ENCODE data around the gene ADGRG1.

ADGRG1 gene

DNA sequence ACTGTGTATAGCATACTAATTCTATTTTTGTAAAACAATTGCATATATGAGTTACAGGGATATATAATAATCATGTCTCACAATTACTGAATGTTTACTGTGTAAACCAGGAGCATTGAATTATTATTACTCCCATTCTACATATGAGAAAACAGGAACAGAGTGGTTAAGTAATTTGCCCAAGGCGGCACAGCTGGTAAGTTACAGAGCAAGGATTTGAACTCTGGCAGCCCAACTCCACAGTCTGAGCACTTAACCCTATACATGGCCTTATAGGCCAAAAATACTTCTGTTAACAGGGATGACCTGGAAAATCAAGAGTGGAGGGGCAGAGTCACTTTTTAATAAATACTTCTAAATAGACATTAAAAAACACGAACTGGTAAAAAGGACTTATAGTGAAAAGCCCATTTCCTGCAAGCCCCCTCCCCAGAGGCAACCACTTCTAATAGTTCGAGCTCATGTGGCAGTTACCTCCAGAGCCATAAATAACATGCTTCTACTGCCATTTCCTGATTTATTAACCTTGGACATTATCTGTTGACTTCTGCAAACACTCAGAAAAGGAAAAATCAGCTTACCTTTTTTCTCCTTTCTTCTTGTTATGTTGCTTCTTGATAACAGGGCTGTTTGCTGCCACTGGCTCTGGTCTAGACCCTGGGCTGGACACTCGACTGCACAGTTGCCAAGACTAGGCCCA lies 22.1 kb upstream of the ADGRG1 start:
- H3K4me2 ChIP-seq (ENCODE audit: insufficient read depth, low read length, poor library complexity, severe bottlenecking) = no peak overlapping the region
- peaks cover 2 to 4% of the 10 kb centered on the region in 2 donors for H3K4me1 ChIP-seq (ENCODE audit: control insufficient read depth in 2 of 2, insufficient read depth in 1 of 2, low read depth in 1 of 2, low read length in 2 of 2)
- no peak overlapping the region for H3K14ac ChIP-seq (ENCODE audit: low read length)
- peaks cover 0 to 3% of the 10 kb centered on the region in 2 donors for H3K9me3 ChIP-seq (replicated peaks in 1 of 2; ENCODE audit: control insufficient read depth in 2 of 2, insufficient read depth in 1 of 2, low read depth in 1 of 2, low read length in 2 of 2)
- H3K79me1 ChIP-seq (ENCODE audit: low read depth, low read length) = no peaks in the 10 kb centered on the region
- H3K9ac ChIP-seq (ENCODE audit: low read depth, low read length, poor library complexity) = no peak overlapping the region
- H2AFZ ChIP-seq (ENCODE audit: low read length) = no peak overlapping the region
- H2AK5ac ChIP-seq (ENCODE audit: low read depth, low read length) = peak overlapping the region; percentile 56
- H4K8ac ChIP-seq (ENCODE audit: low read depth, low read length) = no peak overlapping the region
- H2BK120ac ChIP-seq (ENCODE audit: low read depth, low read length) = no peak overlapping the region
- H2BK12ac ChIP-seq (ENCODE audit: low read length) = no peak overlapping the region
- H3K27me3 ChIP-seq (ENCODE audit: control insufficient read depth in 3 of 3, insufficient read depth in 3 of 3, low read depth in 1 of 3, low read length in 3 of 3) = peaks cover 0 to 20% (median 0%) of the 10 kb centered on the region in 3 experiments
- no peaks in the 10 kb centered on the region for H3K36me3 ChIP-seq (replicated peaks in 1 of 2; ENCODE audit: control insufficient read depth in 2 of 2, insufficient read depth in 2 of 2, low read length in 2 of 2)
- H4K91ac ChIP-seq (ENCODE audit: low read depth, low read length, poor library complexity) = no peak overlapping the region
- no peak overlapping the region for H3K23ac ChIP-seq (ENCODE audit: low read depth, low read length, poor library complexity)
- no CpG with 5 or more reads among the region's 4 CpGs for WGBS, 2 donors (ENCODE audit: extremely low coverage in 2 of 2, insufficient read length in 2 of 2, insufficient replicate concordance in 1 of 2)
- H2BK5ac ChIP-seq (ENCODE audit: low read length) = no peak overlapping the region
- H3K4me3 ChIP-seq (ENCODE audit: low read length in 2 of 2) = no peak overlapping the region
- no peak for DNase-seq (ENCODE audit: low spot score)
- H3K4ac ChIP-seq (ENCODE audit: low read length) = no peak overlapping the region
- no peak overlapping the region for H2BK15ac ChIP-seq (ENCODE audit: low read length)
- no peak overlapping the region for H3K18ac ChIP-seq (ENCODE audit: low read length)
- no peak overlapping the region for H3K27ac ChIP-seq (replicated peaks; ENCODE audit: low read length)

DNA sequence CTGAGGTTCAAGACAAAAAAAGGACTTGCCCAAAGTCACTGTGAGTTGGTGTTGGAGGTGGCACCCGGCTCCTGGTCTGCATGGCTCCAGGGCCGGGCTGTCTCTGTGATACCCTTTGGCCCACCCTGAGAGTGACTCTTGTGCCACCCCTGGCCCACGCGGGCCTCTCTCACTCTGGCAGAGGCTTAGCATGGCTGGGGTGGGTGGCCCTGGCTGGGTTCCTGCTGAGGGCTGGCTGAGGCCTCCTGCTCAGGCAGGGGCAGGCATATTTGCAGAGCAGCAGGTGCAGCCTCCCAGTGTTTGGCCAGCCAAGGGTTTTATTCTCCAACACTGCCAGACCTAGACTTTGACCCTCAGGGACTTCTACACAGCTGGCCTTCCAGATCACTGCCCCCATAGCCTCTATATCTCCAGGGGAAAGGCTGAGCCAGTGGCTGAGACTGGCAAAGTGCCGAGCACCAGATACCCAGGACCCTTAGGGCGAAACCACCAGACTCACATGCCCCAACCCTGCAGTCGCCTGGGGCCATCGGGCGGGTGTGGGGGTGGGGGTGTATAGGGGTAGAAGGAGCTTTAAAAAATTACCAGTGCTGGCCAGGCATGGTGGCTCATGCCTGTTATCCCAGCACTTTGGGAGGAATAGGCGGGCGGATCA lies 21.5 kb upstream of the ADGRG1 start:
- Histone ChIP-seq H3K9me3 (replicated peaks in 1 of 2; ENCODE audit: control insufficient read depth in 2 of 2, insufficient read depth in 1 of 2, low read depth in 1 of 2, low read length in 2 of 2) (peaks cover 0 to 3% of the 10 kb centered on the region in 2 donors), H3K14ac (ENCODE audit: low read length) (no peak overlapping the region), H2BK120ac (ENCODE audit: low read depth, low read length) (no peak overlapping the region), H3K9ac (ENCODE audit: low read depth, low read length, poor library complexity) (no peak overlapping the region), H4K8ac (ENCODE audit: low read depth, low read length) (no peak overlapping the region), H3K4me2 (ENCODE audit: insufficient read depth, low read length, poor library complexity, severe bottlenecking) (no peak overlapping the region), H2AK5ac (ENCODE audit: low read depth, low read length) (peak overlapping the region; percentile 56), H2BK15ac (ENCODE audit: low read length) (peak overlapping the region; percentile 0), H3K4me1 (ENCODE audit: control insufficient read depth in 2 of 2, insufficient read depth in 1 of 2, low read depth in 1 of 2, low read length in 2 of 2) (peaks cover 2 to 4% of the 10 kb centered on the region in 2 donors), H2AFZ (ENCODE audit: low read length) (no peak overlapping the region), H3K23ac (ENCODE audit: low read depth, low read length, poor library complexity) (no peak overlapping the region), H3K27ac (replicated peaks; ENCODE audit: low read length) (no peak overlapping the region), H4K91ac (ENCODE audit: low read depth, low read length, poor library complexity) (no peak overlapping the region), H2BK12ac (ENCODE audit: low read length) (peak overlapping the region; percentile 78), H3K27me3 (ENCODE audit: control insufficient read depth in 3 of 3, insufficient read depth in 3 of 3, low read depth in 1 of 3, low read length in 3 of 3) (peaks cover 0 to 26% (median 0%) of the 10 kb centered on the region in 3 experiments), H3K36me3 (replicated peaks in 1 of 2; ENCODE audit: control insufficient read depth in 2 of 2, insufficient read depth in 2 of 2, low read length in 2 of 2) (no peaks in the 10 kb centered on the region), H3K18ac (ENCODE audit: low read length) (peak overlapping the region; percentile 48), H3K4ac (ENCODE audit: low read length) (no peak overlapping the region), H3K4me3 (ENCODE audit: low read length in 2 of 2) (no peak overlapping the region), H3K79me1 (ENCODE audit: low read depth, low read length) (no peaks in the 10 kb centered on the region), H2BK5ac (ENCODE audit: low read length) (no peak overlapping the region)
- DNase-seq (ENCODE audit: low spot score) = no peak
- WGBS, 2 donors (ENCODE audit: extremely low coverage in 2 of 2, insufficient read length in 2 of 2, insufficient replicate concordance in 1 of 2) = no CpG with 5 or more reads among the region's 11 CpGs

DNA sequence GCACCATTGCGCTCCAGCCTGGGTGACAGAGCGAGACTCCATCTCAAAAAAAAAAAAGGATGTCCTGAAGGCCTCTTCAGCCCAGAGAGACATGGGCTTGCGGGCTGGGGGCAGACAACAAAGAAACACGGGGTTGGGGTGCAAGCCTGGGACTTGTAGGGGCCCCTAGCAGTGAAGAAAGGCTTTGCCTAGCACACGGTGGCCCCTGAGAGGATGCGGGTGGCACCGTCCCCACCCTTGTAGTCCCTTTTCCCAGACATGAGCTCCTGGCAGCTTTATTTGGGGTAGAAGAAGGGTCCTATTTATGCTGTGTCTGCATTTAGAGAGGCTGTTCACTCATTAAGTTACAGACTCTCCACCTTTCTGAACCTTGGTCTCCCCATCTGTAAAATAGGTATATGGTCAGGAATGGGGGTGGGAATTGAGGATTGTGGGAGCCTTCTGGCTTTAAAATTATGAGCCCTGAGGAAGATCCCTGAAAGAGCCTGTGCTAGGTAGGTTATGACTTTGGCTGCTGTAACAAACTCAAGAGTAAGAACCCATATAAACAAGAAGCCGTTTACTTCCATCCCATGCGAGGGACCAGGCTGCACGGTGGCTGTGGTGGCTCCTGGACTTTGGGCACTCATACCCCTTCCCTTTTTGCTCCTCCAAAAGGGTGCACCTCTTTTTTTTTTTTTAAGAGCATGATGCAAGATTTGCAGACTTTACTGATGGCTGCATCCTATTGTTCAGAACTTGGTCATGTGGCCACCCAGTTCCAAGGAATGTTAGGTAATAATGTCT lies 20.6 kb upstream of the ADGRG1 start:
- no peak overlapping the region for H2BK12ac ChIP-seq (ENCODE audit: low read length)
- no peak overlapping the region for H2AFZ ChIP-seq (ENCODE audit: low read length)
- H2BK5ac ChIP-seq (ENCODE audit: low read length) = no peak overlapping the region
- no peaks in the 10 kb centered on the region for H3K36me3 ChIP-seq (replicated peaks in 1 of 2; ENCODE audit: control insufficient read depth in 2 of 2, insufficient read depth in 2 of 2, low read length in 2 of 2)
- H3K4me1 ChIP-seq (ENCODE audit: control insufficient read depth in 2 of 2, insufficient read depth in 1 of 2, low read depth in 1 of 2, low read length in 2 of 2) = peaks cover 2 to 4% of the 10 kb centered on the region in 2 donors
- H3K23ac ChIP-seq (ENCODE audit: low read depth, low read length, poor library complexity) = no peak overlapping the region
- peaks cover 0 to 22% (median 0%) of the 10 kb centered on the region in 3 experiments for H3K27me3 ChIP-seq (ENCODE audit: control insufficient read depth in 3 of 3, insufficient read depth in 3 of 3, low read depth in 1 of 3, low read length in 3 of 3)
- no peak overlapping the region for H3K9ac ChIP-seq (ENCODE audit: low read depth, low read length, poor library complexity)
- WGBS, 2 donors (ENCODE audit: extremely low coverage in 2 of 2, insufficient read length in 2 of 2, insufficient replicate concordance in 1 of 2) = no CpG with 5 or more reads among the region's 10 CpGs
- peak overlapping the region; percentile 8 for H2AK5ac ChIP-seq (ENCODE audit: low read depth, low read length)
- H3K4ac ChIP-seq (ENCODE audit: low read length) = no peak overlapping the region
- peaks cover 0 to 3% of the 10 kb centered on the region in 2 donors for H3K9me3 ChIP-seq (replicated peaks in 1 of 2; ENCODE audit: control insufficient read depth in 2 of 2, insufficient read depth in 1 of 2, low read depth in 1 of 2, low read length in 2 of 2)
- no peak overlapping the region for H4K91ac ChIP-seq (ENCODE audit: low read depth, low read length, poor library complexity)
- no peak overlapping the region for H2BK120ac ChIP-seq (ENCODE audit: low read depth, low read length)
- no peak overlapping the region for H3K18ac ChIP-seq (ENCODE audit: low read length)
- no peak overlapping the region for H3K4me3 ChIP-seq (ENCODE audit: low read length in 2 of 2)
- H4K8ac ChIP-seq (ENCODE audit: low read depth, low read length) = no peak overlapping the region
- H2BK15ac ChIP-seq (ENCODE audit: low read length) = no peak overlapping the region
- no peak for DNase-seq (ENCODE audit: low spot score)
- no peak overlapping the region for H3K27ac ChIP-seq (replicated peaks; ENCODE audit: low read length)
- H3K4me2 ChIP-seq (ENCODE audit: insufficient read depth, low read length, poor library complexity, severe bottlenecking) = no peak overlapping the region
- no peaks in the 10 kb centered on the region for H3K79me1 ChIP-seq (ENCODE audit: low read depth, low read length)
- H3K14ac ChIP-seq (ENCODE audit: low read length) = no peak overlapping the region

All from neuronal stem cell (in vitro differentiated cells).